ENCODE data around the gene MGRN1. TPM values are rescaled to one million over a fixed set of nuclear protein-coding genes. Genes with fewer than 3 reads are reported as not detected.

MGRN1 gene
- total RNA-seq, 2 donors from 2014 or later, result 56.0 to 64.5 TPM

DNA sequence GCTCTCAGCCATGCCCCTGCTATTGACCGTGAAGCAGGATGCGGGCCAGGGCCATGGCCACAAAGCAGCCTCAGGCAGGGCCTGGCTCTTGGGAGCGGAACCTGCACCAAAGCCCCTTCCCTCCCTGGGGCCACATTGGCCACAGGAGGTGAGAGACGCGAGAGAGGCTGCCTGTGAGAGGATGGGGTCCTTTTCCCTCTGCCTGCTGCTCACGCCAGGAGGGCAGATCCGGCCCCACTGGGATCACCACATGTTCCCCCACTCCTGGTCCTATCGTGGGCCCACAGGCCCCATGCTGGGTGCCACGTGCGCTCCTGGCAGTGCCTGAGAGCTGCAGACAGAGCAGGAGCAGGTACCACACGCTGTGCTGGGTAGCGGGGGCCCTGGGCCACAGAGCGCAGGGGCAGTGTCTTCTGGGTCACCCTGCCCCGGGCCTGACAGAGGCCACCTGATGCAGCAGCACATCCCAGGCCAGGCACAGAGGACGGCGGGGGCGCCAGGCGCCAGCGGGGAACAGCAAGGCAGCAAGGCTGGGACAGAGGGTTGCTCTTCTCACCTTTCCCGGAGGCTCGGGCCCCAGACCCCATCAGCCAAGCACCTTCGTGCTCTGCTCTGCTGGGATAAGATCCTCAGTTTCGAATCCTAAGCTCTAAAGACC, 59.6 kb downstream of the MGRN1 start:
- H3K36me3 ChIP-seq, result peaks cover 43% of the 10 kb centered on the region
- no peaks in the 10 kb centered on the region for H3K9me3 ChIP-seq
- H3K4me3 ChIP-seq, result no peak overlapping the region
- no peaks in the 10 kb centered on the region for H3K27me3 ChIP-seq (replicated peaks; ENCODE audit: insufficient read depth)
- ATAC-seq (ENCODE audit: insufficient number of reproducible peaks, low FRiP score, low read depth) (no peak), DNase-seq (ENCODE audit: low spot score) (no peak)
- H3K4me1 ChIP-seq (ENCODE audit: control insufficient read depth in 1 of 2, low read depth in 2 of 2), result no peaks in the 10 kb centered on the region
- no peak overlapping the region for H3K27ac ChIP-seq
- TF ChIP-seq, protein P1, sequence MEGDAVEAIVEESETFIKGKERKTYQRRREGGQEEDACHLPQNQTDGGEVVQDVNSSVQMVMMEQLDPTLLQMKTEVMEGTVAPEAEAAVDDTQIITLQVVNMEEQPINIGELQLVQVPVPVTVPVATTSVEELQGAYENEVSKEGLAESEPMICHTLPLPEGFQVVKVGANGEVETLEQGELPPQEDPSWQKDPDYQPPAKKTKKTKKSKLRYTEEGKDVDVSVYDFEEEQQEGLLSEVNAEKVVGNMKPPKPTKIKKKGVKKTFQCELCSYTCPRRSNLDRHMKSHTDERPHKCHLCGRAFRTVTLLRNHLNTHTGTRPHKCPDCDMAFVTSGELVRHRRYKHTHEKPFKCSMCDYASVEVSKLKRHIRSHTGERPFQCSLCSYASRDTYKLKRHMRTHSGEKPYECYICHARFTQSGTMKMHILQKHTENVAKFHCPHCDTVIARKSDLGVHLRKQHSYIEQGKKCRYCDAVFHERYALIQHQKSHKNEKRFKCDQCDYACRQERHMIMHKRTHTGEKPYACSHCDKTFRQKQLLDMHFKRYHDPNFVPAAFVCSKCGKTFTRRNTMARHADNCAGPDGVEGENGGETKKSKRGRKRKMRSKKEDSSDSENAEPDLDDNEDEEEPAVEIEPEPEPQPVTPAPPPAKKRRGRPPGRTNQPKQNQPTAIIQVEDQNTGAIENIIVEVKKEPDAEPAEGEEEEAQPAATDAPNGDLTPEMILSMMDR (IDR thresholded peaks at IDR 0.05), result no peak

DNA sequence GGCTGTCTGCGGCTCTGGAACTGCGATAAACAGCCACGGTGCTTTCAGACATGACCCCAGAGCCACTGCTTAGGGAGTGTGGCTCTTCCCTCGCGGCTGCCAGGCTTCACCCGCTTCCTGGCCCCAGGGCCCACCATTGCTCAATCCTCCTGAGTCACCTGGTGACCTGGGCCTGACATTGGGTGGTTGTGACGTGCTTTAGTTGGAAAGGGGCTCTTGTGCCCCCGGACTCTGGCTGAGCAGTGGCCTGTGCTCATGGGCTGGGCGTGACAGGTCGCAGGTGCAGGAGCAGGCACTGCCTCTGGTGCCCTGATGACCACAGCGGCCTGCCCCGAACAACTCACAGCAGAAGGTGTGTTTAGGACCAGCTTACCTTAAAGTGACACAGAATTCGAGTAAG, 60.1 kb downstream of the MGRN1 start:
- no peak overlapping the region for H3K4me3 ChIP-seq
- H3K27ac ChIP-seq, result no peak overlapping the region
- no peaks in the 10 kb centered on the region for H3K27me3 ChIP-seq (replicated peaks; ENCODE audit: insufficient read depth)
- no peaks in the 10 kb centered on the region for H3K9me3 ChIP-seq
- ATAC-seq (ENCODE audit: insufficient number of reproducible peaks, low FRiP score, low read depth), result no peak
- H3K4me1 ChIP-seq (ENCODE audit: control insufficient read depth in 1 of 2, low read depth in 2 of 2), result no peaks in the 10 kb centered on the region
- peaks cover 43% of the 10 kb centered on the region for H3K36me3 ChIP-seq
- TF ChIP-seq, protein P1 (IDR thresholded peaks at IDR 0.05), result no peak
- DNase-seq (ENCODE audit: low spot score), result no peak

DNA sequence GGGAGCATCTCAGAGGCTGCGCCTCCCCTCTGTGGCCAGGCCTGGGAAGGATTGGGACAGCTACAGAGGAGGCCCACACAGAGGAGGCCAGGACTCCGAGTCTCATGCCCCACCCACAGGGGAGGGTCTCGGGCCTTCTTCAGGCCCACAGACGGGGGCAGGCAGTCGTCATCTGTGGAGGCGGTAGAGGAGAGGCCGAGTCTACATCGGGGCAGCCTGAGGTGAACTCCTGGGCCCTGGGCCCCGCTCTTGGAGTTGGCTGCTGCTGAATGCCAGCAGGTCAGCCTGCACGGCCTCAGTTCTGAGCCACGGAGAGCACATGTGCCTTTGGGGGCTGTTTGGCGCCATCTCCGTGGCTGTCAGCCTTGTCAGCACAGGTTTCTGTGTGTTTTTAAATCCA, 60.7 kb downstream of the MGRN1 start:
- no peak for ATAC-seq (ENCODE audit: insufficient number of reproducible peaks, low FRiP score, low read depth)
- Histone ChIP-seq H3K4me1 (ENCODE audit: control insufficient read depth in 1 of 2, low read depth in 2 of 2) (no peaks in the 10 kb centered on the region), H3K9me3 (no peaks in the 10 kb centered on the region), H3K27ac (no peak overlapping the region), H3K27me3 (replicated peaks; ENCODE audit: insufficient read depth) (no peaks in the 10 kb centered on the region), H3K36me3 (peaks cover 43% of the 10 kb centered on the region), H3K4me3 (no peak overlapping the region)
- TF ChIP-seq, protein P1 (IDR thresholded peaks at IDR 0.05), result no peak
- DNase-seq (ENCODE audit: low spot score), result no peak

- H3K9me3 ChIP-seq, result no peaks in the 10 kb centered on the region
- H3K36me3 ChIP-seq, result peaks cover 43% of the 10 kb centered on the region
- no peaks in the 10 kb centered on the region for H3K4me1 ChIP-seq (ENCODE audit: control insufficient read depth in 1 of 2, low read depth in 2 of 2)
- no peak overlapping the region for H3K27ac ChIP-seq
- ATAC-seq (ENCODE audit: insufficient number of reproducible peaks, low FRiP score, low read depth) (no peak), DNase-seq (ENCODE audit: low spot score) (no peak)
- TF ChIP-seq, protein P1 (IDR thresholded peaks at IDR 0.05), result no peak
- H3K4me3 ChIP-seq, result no peak overlapping the region
- H3K27me3 ChIP-seq (replicated peaks; ENCODE audit: insufficient read depth), result no peaks in the 10 kb centered on the region
Measured at GRCh38 chr16:4685776-4686496, 61.3 kb downstream of the MGRN1 start.

DNA sequence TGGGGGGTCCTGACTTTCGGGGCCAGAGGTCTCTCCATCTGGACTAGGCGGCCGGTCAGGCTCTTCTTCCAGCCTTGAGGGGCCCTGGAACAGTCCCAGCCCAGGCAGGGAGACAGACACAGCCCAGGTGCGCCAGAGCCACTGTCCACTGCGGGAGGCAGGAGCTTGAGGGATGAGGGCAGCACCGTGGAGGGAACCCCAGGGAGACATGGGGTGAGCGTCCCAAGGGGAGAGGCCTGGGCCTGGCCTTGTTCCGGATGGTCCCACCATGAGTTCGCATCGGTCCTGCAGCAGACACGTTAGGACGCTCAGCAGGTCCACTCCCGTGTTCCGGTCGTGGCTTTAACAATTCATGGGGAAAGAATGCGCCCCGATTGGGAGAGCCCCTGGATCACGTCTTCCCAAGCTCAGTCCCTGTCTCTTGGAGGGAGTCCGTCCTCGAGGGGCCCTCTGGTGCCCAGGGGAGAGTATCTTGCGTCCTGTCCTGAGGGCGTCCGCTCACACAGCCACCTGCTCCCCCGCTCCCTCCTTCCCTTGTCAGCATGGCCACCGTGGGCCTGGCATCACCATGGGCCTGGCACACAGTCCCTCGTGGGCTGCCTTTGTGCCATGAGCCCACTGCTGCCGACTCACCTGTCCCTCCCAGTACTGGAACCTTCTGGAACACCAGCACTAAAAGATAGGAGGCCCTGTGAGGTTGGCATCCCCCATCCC, 62.0 kb downstream of the MGRN1 start:
- Histone ChIP-seq H3K27me3 (replicated peaks; ENCODE audit: insufficient read depth) (no peaks in the 10 kb centered on the region), H3K4me1 (ENCODE audit: control insufficient read depth in 1 of 2, low read depth in 2 of 2) (no peaks in the 10 kb centered on the region), H3K27ac (no peak overlapping the region), H3K9me3 (no peaks in the 10 kb centered on the region), H3K4me3 (no peak overlapping the region), H3K36me3 (peaks cover 39% of the 10 kb centered on the region)
- ATAC-seq (ENCODE audit: insufficient number of reproducible peaks, low FRiP score, low read depth) (no peak), DNase-seq (ENCODE audit: low spot score) (no peak)
- TF ChIP-seq, protein P1 (IDR thresholded peaks at IDR 0.05), result no peak

Measured in thoracic aorta (tissue), 2 donors.